T follicular helper cell (primary cell): ENCODE measurements around the gene ABHD12.

Source experiments
- DNase-seq: peaks from one replicate; pipeline ENCODE4 v3.0.0-alpha.2; 2020; ENCODE audit warnings: low read depth

ABHD12 gene

GRCh38 chr20:25380945-25381614 lies 9.6 kb downstream of the ABHD12 start:
- DNase-seq: no peak

DNA sequence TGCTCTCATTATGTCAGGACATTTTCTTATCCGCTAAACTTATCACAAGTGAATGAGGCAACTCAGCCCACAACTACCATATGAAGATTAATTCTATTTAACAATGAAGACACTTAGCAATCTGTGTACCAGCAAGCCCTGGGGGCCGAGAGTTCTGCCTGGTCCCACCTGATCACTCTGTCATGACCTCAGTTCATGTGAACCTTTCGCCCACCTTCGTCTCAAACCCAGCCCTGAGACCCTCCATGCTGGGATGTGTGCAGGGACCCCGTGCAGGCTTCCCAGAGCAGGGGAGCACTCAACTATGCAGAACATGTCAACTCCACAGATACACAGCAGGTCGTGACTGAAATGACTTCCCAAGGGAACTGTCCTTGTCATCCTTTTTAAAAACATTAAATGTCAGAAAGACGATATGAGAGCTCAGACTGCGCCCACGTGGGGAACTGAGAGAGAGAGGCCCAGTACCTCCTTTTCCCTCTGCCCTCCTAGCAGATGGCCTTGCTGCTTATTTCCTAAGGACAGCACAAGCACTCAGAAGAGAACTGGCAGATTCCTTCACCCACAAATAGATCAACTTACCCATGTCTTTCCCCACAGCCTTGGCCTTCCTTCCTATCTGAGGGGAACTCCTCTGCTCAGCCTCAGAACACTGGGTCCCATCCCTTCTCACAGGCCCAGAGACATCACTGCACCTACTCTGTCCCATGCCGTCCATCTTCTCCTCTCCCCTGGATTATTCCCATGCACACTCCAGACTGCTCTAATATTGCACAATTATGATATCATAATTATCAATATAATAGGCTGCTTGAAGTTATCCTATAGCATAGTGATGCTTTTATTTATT lies 11.5 kb downstream of the ABHD12 start:
- no peak for DNase-seq

DNA sequence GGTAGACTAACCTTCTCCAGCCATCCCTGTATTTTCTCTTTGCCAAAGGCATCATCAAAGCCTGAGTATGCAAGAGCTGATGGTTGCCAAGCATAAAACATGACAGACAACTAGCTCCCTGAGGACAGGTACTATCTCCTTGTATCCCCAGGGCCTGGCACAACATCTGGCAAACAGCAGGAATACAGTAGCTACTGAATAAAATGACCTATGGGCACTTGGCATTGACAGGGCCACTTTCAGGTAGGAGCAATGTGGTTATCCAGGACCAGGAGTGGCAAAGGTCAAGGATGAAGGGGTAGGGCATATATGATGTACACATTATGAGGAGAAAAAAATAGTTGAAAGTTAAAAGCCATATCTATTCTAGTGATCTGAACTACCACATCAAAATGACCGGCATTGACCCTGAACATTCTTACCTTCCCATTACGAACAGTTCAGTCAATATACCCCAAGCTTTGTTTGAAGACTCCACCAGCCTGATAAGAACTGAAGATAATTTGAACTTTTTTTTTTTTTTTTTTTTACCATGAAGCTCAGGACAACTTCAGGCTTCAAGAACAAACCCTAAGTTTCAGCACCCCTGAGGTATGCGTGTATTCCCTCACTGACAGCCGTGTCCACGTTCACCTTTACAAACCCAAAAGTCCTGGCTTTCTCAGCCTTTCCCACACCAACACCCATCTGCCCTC lies 12.3 kb downstream of the ABHD12 start:
- no peak for DNase-seq

DNA sequence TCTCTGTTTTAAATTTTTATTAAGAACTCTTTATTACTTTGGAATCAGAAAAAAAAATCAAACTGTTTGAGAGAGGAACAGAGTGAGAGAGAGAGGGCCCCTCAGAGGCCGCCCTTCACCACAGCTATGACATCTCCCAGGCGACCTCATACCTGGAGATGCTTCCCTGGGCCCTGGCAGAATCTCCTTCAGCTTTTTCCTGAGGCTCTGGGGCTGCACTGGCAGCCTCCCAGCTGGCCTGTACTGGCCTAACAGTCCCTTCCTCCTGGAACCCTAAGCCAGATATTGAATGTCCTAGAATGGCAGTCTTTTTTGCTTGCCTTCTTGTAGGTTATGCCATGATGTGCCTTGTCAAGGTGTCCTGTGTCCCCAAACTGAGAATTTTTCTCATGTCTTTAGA lies 13.7 kb downstream of the ABHD12 start:
- DNase-seq: no peak

DNA sequence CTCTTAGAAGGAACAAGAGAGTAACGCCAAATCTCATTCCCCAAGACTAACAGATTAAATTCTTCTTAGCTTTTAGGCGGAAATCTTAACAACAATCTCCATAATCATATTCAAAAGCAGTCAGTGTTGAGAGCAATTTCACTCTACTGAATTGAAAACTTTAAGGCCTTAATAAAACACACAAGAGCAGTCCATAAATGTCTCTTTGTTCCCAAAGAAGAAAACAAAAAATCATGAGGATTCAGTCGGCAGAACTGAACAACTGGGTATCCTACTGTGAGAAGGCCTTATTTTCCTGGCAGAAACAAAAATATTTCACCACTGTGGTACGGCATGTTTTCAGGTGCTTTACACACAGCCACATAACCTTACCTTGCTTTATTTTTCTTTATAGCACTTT lies 14.4 kb downstream of the ABHD12 start:
- no peak for DNase-seq

DNA sequence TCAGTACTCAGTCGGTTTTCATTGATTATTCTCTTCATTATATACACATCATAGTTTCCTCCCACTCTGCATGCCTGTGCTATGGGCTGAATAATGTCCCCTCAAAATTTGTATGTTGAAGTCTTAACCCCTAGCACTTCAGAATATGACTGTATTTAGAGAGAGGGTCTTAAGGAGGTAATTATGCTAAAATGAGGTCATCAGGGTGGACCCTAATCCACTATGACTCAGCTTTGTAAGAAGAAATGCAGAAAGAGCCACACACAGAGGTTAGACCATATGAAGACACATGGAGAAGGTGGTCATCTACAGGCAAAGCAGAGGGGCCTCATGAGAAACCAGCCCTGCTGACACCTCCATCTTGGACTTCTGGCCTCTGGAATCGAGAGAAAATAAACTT lies 15.8 kb downstream of the ABHD12 start:
- no peak for DNase-seq

GRCh38 chr20:25372584-25373336 lies 17.9 kb downstream of the ABHD12 start:
- DNase-seq: no peak

- no peak for DNase-seq
Observed at GRCh38 chr20:25369971-25370370, 20.7 kb downstream of the ABHD12 start.

- DNase-seq: no peak
Observed at GRCh38 chr20:25369529-25369928, 21.1 kb downstream of the ABHD12 start.

- DNase-seq: no peak
Observed at GRCh38 chr20:25368976-25369375, 21.7 kb downstream of the ABHD12 start.

DNA sequence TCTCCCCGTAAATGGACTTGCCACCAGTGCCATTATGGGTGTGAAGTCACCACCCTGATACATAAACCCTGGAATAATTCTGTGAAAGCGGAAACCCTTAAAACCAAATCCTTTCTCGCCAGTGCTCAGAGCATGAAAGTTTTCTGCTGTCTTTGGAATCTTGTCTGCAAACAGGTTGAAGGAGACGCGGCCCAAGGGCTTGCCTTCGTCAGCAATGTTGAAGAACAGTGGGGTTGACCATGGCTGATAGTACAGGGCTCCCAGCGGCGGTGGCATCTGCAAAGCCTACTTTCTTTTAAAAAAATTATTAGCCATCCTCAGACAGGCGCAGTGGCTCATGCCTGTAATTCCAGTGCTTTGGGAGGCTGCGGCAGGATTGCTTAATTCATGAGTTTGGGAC lies 22.1 kb downstream of the ABHD12 start:
- DNase-seq: no peak

DNA sequence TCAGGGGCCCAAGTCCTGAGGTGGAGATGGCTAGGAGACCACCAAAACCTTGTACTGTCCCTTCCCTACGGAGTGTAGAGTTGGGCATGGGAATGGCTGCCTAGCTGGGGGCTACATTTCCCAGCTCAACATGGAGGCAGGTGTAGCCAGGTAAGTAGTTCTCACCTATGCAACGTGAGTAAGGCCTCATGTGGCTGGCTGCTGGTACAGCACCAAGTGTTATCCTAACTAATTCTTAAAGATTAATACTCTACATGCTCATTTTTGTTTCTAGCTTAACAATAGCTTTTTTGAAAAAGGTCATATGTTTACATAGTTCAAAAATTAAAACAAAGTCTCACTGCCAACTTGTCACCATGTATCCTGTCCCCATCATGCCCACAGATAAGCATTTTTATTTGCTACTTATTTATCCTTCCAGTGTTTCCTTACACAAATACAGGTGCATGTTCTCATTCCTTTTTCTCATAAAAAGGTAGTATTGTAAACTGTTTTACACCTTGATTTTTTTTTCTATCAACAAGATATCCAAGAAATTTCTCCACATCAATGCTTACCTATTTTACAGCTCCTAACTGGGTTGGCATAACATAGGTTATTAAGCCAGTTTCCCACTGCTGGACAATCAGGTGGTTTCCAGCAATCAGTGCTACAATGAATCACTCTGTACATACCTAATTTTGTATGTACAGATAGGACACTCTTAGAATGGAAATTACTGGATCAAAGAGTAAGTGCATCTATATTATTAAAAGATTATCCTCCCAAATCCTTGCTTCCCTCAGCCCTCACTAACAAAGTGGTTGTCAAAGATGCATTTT lies 25.5 kb downstream of the ABHD12 start:
- DNase-seq: no peak

DNA sequence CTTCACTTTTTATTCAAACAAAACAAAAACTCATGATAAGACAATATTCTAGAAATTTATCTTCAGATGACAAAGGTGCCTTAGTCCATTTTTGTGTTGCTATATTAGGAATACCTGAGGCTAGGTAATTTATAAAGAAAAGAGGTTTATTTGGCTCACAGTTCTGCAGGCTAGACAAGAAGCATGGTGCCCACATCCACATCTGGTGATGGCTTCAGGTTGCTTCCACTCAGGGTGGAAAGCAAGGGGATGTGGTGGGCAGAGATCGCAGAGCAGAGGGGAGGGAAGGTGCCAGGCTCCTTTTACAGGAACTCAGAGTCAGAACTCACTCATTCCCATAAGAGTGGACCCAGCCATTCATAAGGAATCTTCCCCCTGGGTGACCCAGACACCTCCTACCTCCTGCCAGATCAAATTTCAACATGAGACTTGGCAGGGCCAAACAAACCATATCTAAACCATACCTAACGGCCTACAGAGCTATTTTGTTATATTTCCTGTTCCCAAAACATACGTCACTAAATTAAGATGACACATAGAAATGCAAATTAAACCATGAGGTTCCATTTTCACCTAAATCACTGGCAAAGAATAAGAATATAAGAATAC lies 26.4 kb downstream of the ABHD12 start:
- no peak for DNase-seq

DNA sequence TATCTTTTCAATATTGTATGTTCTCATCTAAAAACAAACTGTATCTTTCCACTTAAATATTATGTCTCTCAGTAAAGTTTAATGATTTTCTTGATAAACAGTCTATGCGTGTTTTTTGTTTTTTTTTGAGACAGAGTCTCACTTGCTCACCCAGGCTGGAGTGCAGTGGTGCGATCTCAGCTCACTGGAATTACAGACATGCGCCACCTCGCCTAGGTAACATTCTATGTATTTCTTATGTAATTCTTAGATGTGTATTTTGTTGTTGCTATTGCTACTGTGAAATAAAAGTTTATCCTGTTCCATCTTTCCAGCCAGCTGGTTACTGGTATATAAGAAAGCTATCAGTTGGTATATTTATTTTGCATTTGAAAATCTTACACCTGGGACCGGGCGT lies 29.4 kb downstream of the ABHD12 start:
- no peak for DNase-seq

DNA sequence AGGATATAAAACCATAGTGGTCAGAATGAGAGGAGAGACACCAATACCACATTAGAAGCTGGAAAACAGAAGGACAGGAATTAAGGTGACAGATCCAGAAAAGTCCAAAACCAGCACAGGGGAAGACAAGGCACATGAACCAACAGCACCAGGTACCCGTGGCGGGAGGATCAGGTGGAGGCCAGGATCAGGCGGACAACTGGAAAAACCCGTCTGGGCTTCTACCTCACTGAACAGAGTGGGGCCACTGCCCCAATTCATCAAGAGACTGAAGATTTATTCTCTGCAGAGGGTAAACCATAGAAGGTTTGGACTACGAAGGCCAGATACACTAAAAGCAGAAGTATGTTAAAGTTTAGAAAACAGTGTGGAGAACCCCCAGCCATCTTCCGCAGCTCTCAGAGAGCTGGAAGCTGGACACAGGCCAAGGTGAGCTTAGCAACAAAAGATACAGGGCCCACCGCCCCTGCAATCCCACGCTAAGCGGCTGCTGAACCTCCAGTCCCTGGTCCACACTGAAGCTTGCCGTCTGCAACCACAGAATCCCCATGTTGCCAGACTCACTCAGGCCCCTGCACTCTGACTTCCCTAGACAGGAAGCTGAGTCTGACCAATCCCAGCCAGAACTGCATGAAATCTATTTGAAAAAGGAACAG lies 29.9 kb downstream of the ABHD12 start:
- no peak for DNase-seq

GRCh38 chr20:25356271-25356933 lies 34.2 kb downstream of the ABHD12 start:
- no peak for DNase-seq

GRCh38 chr20:25355866-25356265 lies 34.8 kb downstream of the ABHD12 start:
- DNase-seq: no peak

- DNase-seq: no peak
Observed at GRCh38 chr20:25355011-25355595, 35.5 kb downstream of the ABHD12 start.
